IPS-15b (cell line): ENCODE data around the gene CD6.

Source experiments
- H3K27me3 ChIP-seq: one replicate; pipeline ENCODE4 v1.6.1; 2013; ENCODE audit warnings: low read length; ENCODE audit not compliant: control insufficient read depth, insufficient read depth
- H3K36me3 ChIP-seq: one replicate; pipeline ENCODE4 v1.6.1; 2013; ENCODE audit warnings: low read length; ENCODE audit not compliant: control insufficient read depth, insufficient read depth
- H3K4me1 ChIP-seq: one replicate; pipeline ENCODE4 v1.6.1; 2013; ENCODE audit warnings: mild to moderate bottlenecking, low read length; ENCODE audit not compliant: control insufficient read depth, insufficient read depth
- H3K4me3 ChIP-seq: one replicate; pipeline ENCODE4 v1.5.1; 2013; ENCODE audit warnings: low read depth, low read length
- H3K9ac ChIP-seq: one replicate; pipeline ENCODE4 v1.6.1; 2013; ENCODE audit warnings: low read depth, mild to moderate bottlenecking, low read length
- H3K9me3 ChIP-seq: one replicate; pipeline ENCODE4 v1.6.1; 2013; ENCODE audit warnings: mild to moderate bottlenecking, low read length; ENCODE audit not compliant: control insufficient read depth, insufficient read depth

CD6 gene

DNA sequence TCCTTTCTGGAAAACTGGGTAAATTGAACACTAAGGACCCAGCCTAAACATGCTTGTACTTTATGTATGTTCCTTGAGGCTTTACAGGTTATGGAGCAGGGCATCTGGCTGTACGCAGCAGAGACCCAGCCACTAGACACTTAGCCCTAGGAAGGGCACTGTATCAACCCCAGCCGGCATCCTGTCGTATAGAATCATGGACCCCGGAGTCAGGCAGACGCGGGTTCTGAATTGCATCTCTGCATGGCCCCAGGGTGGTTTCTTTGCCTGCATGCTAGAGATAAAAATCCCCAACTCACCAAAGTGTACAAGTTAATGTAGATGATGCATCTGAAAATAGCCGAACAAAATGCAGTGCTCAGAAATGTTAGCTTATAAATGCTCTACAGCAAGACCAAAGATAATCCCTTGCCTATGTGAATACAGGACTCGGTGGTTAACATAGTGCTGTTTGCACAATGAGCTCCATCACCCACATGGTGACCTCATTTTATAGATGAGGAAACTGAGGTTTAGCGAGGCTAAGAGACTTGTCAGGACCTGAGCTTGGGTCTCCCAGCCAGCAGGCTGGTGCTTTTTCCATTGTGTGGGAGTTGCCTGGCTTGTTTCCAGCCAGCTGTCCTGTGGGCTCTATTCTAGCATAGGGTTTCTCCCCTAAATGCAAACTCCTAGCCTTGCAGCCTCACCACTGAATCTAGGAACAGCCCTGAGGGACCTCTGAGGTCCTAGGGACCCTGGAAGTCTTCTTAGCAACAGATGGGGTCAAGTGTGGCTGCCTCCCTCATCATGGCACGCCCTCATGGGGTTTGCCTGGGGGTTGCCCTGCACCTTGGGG lies 7.3 kb downstream of the CD6 start:
- Histone ChIP-seq H3K4me3 (no peak overlapping the region), H3K9me3 (no peaks in the 10 kb centered on the region), H3K9ac (no peak overlapping the region), H3K4me1 (no peaks in the 10 kb centered on the region), H3K27me3 (no peaks in the 10 kb centered on the region), H3K36me3 (no peaks in the 10 kb centered on the region)

DNA sequence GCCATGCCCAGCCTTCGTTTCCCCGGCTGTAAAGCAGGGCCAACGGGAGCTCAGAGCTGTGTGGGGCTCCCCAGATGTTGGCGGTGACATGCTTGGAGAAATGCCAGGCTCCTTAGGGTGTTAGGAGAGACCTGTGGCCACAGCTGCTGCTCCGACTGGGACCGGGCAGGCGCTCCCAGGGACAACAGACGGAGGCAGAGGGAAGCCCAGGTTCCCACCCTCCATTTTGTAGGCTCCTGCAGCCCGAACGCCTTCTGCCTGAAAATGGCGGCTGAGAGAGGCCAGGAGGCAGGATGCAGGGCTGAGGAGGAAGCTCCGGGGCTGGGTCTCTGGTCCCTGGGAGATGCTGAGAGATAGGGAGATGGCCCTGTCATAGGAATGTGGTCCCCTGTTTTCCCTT lies 10.0 kb downstream of the CD6 start:
- Histone ChIP-seq H3K4me1 (no peaks in the 10 kb centered on the region), H3K9me3 (no peaks in the 10 kb centered on the region), H3K36me3 (no peaks in the 10 kb centered on the region), H3K27me3 (no peaks in the 10 kb centered on the region), H3K4me3 (no peak overlapping the region), H3K9ac (no peak overlapping the region)

DNA sequence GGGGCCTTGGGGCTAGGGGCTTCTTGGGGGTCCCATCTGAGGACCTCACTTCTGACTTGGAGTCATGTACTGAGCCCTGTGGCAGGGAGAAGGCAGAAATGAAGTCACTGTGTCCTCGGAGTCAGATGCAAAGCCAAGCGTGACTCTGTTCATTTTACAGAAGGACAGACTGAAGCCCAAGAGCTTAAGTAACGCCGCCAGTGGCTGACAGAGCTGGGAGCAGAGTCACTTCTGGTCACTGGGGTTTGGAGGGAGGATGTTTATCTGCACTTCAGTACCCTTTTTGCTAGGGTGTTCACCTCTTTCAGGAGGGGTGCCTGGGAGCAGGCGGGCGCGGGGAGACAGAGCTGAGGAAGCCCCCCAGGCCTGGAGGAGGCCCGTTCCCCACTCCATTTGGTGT lies 10.7 kb downstream of the CD6 start:
- Histone ChIP-seq H3K9me3 (no peaks in the 10 kb centered on the region), H3K27me3 (no peaks in the 10 kb centered on the region), H3K4me1 (no peaks in the 10 kb centered on the region), H3K36me3 (no peaks in the 10 kb centered on the region), H3K9ac (no peak overlapping the region), H3K4me3 (no peak overlapping the region)

DNA sequence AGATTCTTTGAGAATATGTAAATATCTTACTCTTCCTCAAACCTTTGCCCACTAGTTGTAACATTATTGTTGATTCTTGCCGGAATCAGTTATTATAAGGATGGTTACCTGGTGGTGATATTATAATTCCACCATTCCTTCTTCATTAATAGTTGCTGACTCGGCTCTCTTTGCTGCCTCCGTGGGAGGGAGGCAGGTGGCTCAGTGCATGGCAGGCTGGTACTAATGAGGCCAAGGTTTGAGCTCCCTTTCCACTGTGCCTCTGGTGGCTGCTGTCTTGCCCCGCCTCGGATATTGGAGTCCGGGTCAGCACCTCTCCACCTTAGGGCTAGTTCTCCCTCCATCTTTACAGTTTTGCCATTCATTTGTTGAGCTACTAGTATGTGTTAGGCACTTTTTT lies 12.7 kb downstream of the CD6 start:
- Histone ChIP-seq H3K9me3 (no peaks in the 10 kb centered on the region), H3K4me1 (no peaks in the 10 kb centered on the region), H3K9ac (no peak overlapping the region), H3K36me3 (no peaks in the 10 kb centered on the region), H3K27me3 (no peaks in the 10 kb centered on the region), H3K4me3 (no peak overlapping the region)

DNA sequence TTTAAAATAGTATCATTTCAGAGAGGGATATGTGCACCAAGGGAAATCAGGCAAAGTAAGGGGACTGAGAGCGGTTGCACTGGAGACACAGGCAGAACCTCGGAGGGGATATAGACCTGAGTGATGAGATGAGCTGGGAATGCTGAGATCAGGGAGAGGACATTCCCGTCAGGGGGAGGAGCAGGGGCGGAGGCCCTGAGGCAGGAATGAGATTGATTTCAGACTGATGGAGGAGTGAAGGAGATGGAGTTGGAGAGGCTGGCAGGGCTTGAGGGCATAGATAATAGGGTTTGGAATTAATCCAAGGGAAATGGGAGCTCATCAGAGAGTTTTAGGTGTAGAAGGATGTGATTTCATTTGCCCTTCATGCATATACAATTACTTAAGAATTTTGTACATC lies 13.2 kb downstream of the CD6 start:
- Histone ChIP-seq H3K27me3 (no peaks in the 10 kb centered on the region), H3K4me3 (no peak overlapping the region), H3K9ac (no peak overlapping the region), H3K9me3 (no peaks in the 10 kb centered on the region), H3K36me3 (no peaks in the 10 kb centered on the region), H3K4me1 (no peaks in the 10 kb centered on the region)

DNA sequence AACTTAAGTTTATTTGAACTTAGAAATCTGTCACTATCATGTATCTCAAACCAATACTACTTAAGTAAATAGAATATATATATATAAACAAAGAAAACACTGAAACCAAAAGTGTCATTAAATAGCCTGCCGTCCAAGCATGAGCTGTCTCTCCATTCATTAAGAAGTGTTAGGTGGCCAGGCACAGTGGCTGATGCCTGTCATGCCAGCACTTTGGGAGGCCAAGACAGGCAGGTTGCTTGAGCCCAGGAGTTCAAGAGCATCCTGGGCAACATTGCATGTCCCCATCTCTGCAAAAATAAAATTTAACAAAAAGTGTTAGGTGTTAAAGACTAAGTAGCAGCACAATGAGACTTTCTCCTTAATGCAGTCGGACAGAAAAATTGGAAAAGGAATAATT lies 14.0 kb downstream of the CD6 start:
- no peak overlapping the region for H3K9ac ChIP-seq
- H3K4me1 ChIP-seq, result no peaks in the 10 kb centered on the region
- H3K36me3 ChIP-seq, result no peaks in the 10 kb centered on the region
- no peak overlapping the region for H3K4me3 ChIP-seq
- no peaks in the 10 kb centered on the region for H3K27me3 ChIP-seq
- no peaks in the 10 kb centered on the region for H3K9me3 ChIP-seq

DNA sequence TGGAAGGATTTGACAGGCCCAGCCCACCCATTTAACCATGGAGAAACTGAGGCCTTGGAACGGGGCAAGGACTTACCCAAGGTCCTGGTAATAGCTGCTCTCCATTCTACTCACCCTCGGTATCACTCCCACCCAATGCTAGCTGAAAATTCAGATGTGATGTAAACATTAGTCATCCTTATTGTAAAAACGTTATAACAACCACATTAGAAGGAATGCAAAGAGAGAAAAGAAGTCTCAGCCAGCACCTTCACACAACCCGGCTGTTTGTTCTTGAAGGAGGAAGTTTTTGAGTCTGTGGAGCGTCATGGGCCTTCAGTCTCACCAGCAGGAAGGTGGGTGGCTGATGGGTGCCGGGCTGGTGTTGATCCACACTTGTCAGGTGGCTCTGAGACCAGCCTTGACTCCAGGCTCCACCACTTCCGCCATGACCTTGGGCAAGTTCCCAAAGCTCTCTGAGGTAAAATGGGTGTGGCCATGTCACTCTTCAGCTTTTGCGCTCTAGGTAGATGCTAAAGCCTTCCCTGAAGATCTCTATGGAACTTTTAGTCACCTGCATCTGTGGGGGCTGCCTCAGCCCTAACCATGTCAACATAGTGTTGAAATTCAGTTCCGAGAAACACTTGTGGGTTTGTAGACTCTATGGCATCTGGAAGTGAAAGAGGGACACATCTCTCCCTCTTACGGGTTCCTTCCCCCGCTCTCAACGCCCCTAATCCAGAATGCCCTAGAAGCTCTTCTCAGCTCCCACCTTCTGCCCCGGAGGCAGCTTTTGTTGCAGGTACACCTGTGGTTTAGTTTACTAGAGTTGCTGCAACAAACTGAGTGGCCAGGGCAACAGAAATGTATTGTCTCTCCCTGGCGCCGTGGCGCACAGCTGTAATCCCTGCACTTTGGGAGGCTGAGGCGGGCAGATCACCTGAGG lies 14.8 kb downstream of the CD6 start:
- H3K9me3 ChIP-seq, result no peaks in the 10 kb centered on the region
- no peak overlapping the region for H3K4me3 ChIP-seq
- H3K9ac ChIP-seq, result no peak overlapping the region
- no peaks in the 10 kb centered on the region for H3K36me3 ChIP-seq
- no peaks in the 10 kb centered on the region for H3K27me3 ChIP-seq
- no peaks in the 10 kb centered on the region for H3K4me1 ChIP-seq

DNA sequence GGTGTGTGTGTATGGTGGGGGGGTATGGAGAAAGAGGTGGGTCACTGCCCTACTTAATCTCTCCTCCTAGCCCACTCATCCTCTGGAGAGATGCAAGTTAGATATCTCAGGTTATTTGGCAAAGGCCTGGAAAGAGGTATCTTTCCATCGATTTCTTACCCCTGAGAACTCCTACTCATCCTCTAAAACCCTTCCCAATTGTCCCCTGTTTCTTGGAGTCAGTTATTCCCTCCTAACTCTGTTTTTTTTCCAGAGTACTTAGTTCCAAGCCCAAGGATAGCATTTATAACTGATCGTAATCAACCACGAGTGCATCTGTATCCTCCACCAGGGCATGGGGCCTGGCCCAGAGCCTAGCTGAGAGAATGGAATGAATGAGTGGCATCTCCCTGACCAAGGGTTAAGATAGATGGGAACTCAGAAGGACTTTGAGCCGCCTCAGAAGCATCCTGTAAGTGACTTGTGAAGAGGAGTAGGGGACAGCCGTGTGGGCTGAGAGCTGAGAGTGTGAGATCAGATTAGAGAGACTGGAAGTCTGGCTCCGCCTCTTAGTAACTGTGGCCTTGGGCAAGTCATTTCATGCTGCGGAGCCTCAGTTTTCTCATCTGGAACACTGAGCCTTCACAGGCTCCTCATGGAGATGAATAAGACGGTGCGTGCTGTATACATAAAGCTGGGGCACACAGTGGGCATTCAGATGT lies 16.2 kb downstream of the CD6 start:
- Histone ChIP-seq H3K36me3 (no peaks in the 10 kb centered on the region), H3K4me1 (no peaks in the 10 kb centered on the region), H3K4me3 (no peak overlapping the region), H3K27me3 (no peaks in the 10 kb centered on the region), H3K9me3 (no peaks in the 10 kb centered on the region), H3K9ac (no peak overlapping the region)

DNA sequence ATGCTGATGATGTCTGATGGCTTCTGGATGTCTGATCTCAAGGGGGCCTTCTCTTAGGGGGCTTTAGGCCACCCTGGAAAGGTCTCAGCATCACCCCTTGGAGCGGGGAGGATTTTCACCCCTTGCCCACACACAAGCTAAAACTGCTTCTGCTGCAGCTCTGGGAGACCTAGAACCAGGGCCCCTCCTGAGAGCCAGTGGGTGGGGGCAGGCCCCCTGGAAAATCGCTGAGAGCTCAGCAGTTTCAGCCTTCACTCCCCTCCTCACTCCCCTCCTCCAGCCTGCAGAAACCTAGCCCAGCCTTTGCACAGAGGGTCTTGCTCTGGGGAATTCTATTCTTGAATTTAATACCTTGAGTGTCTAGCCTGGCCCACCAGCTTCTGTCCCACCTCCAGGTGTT lies 17.2 kb downstream of the CD6 start:
- Histone ChIP-seq H3K9ac (no peak overlapping the region), H3K4me3 (no peak overlapping the region), H3K4me1 (no peaks in the 10 kb centered on the region), H3K27me3 (no peaks in the 10 kb centered on the region), H3K9me3 (no peaks in the 10 kb centered on the region), H3K36me3 (no peaks in the 10 kb centered on the region)

DNA sequence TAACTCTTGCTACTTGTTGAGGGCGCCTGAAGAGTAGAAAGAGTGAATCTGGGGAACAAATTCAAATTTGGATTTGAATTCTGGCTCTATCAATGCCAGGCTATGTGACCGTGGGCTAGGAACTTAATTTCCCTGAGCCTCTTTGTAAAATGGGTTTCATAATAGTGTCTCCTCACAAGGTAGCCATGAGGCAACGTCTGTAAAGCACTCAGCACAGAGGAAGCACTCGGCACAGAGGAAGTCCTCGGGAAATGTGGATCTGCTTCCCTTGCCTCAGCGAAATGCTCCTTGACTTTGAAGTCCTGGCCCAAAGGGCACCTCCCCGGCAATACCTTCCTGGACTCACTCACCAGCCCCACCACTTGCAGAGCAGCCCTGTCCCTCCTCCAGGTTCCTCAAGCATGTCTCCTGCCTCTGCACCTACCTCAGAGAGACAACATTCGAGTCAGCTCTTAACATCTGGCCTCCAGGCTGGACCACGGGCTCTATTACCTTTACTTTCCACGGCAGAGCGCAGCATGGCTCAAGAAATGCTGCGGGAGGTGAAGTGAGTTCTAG lies 17.7 kb downstream of the CD6 start:
- H3K4me1 ChIP-seq, result no peaks in the 10 kb centered on the region
- no peak overlapping the region for H3K4me3 ChIP-seq
- no peaks in the 10 kb centered on the region for H3K27me3 ChIP-seq
- H3K36me3 ChIP-seq, result no peaks in the 10 kb centered on the region
- H3K9me3 ChIP-seq, result no peaks in the 10 kb centered on the region
- H3K9ac ChIP-seq, result no peak overlapping the region

DNA sequence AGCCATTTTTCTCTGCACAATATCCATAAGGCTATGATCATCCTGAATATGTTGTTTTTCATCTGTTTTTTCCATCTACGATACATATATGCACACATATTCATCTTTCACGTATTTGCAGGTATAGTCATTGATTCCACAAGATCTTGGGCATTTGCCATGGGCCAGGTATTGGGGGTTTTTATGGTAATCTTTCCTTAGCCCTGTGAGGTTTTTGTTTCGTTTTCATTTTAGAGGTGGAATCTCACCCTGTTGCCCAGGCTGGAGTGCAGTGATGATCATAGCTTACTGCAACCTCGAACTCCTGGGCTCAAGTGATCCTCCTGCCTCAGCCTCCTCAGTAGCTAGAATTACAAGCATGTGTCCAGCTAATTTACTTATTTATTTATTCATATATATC lies 20.0 kb downstream of the CD6 start:
- Histone ChIP-seq H3K4me1 (no peaks in the 10 kb centered on the region), H3K9ac (no peak overlapping the region), H3K36me3 (no peaks in the 10 kb centered on the region), H3K27me3 (no peaks in the 10 kb centered on the region), H3K9me3 (no peaks in the 10 kb centered on the region), H3K4me3 (no peak overlapping the region)
